PFSK-1 (cell line): ENCODE measurements around the gene ZIC5.

ENCODE experiments used
- FOXP2 ChIP-seq: optimal IDR thresholded peaks from 2 replicates; pipeline ENCODE3; 2011; ENCODE audit warnings: borderline replicate concordance, control low read depth, inconsistent platforms; ENCODE audit not compliant: insufficient read depth; ENCODE audit errors: extremely low read length, extremely low read depth
- POLR2AphosphoS5 ChIP-seq: IDR thresholded peaks from 2 replicates; pipeline ENCODE4 v1.6.1; 2012; ENCODE audit warnings: low read depth, mild to moderate bottlenecking, control low read depth, low read length, moderate library complexity
- SIN3A ChIP-seq: IDR thresholded peaks from 2 replicates; pipeline ENCODE4 v1.6.1; 2012; ENCODE audit warnings: mild to moderate bottlenecking, low read length, moderate library complexity, borderline replicate concordance; ENCODE audit not compliant: insufficient read depth
- TAF1 ChIP-seq: IDR thresholded peaks from 2 replicates; pipeline ENCODE4 v1.6.1; 2012; ENCODE audit warnings: low read length, control low read depth, borderline replicate concordance; ENCODE audit not compliant: insufficient read depth
- TF ChIP-seq, protein P1 (sequence below), 2 experiments: IDR thresholded peaks; 2 replicates each; pipeline versions ENCODE4 v1.6.1 to v1.8.0; 2011 to 2012; ENCODE audit warnings: low read depth in 2 of 2, low read length in 2 of 2, control low read depth in 1 of 2, inconsistent platforms in 1 of 2, mild to moderate bottlenecking in 1 of 2, moderate library complexity in 1 of 2; ENCODE audit not compliant: insufficient read depth in 1 of 2

ZIC5 gene

DNA sequence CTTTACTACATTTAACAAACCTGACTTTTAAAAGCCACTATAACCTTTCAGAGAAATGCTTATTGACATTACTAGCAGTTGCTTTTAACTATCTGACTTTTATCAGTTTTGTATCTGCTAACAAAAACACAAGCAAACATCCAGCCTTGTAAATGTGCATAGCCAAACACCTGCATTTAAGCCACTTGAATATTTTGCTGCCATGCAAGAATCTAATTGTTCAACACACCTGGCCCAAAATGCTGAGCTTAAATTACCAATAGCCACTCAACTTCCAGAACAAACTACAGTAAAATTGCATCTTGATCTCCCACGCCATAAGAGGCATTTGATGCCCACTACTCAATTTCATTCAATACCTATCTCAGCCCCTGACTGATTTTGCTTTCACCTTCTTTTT is 9.3 kb downstream of the ZIC5 start:
- TF ChIP-seq POLR2AphosphoS5 (no peak), TAF1 (no peak), SIN3A (no peak), FOXP2 (no peak)
- TF ChIP-seq, protein P1, sequence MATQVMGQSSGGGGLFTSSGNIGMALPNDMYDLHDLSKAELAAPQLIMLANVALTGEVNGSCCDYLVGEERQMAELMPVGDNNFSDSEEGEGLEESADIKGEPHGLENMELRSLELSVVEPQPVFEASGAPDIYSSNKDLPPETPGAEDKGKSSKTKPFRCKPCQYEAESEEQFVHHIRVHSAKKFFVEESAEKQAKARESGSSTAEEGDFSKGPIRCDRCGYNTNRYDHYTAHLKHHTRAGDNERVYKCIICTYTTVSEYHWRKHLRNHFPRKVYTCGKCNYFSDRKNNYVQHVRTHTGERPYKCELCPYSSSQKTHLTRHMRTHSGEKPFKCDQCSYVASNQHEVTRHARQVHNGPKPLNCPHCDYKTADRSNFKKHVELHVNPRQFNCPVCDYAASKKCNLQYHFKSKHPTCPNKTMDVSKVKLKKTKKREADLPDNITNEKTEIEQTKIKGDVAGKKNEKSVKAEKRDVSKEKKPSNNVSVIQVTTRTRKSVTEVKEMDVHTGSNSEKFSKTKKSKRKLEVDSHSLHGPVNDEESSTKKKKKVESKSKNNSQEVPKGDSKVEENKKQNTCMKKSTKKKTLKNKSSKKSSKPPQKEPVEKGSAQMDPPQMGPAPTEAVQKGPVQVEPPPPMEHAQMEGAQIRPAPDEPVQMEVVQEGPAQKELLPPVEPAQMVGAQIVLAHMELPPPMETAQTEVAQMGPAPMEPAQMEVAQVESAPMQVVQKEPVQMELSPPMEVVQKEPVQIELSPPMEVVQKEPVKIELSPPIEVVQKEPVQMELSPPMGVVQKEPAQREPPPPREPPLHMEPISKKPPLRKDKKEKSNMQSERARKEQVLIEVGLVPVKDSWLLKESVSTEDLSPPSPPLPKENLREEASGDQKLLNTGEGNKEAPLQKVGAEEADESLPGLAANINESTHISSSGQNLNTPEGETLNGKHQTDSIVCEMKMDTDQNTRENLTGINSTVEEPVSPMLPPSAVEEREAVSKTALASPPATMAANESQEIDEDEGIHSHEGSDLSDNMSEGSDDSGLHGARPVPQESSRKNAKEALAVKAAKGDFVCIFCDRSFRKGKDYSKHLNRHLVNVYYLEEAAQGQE (IDR thresholded peaks at IDR 0.05; ENCODE audit: insufficient read depth in 1 of 2, low read depth in 2 of 2, low read length in 2 of 2), result no peak

DNA sequence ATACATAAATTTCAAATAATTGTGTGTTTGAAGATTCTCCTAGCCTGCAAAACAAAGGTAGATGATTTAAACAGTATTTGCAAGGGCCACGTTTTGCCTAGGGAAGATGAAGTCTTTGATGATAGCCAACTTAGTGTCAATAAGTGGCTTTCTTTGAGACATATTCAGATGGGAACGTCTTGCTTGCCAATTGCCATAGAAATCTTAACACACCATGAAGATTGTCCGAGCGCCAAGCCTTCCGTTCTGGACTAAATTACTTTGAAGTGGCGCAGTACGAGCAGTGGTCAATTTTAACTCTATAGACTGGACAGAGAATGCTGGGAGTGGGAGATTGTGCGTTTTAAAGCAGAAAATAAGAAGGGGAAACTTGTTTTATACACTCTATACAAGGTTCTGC is 9.9 kb downstream of the ZIC5 start:
- TF ChIP-seq SIN3A (no peak), FOXP2 (no peak), TAF1 (no peak), POLR2AphosphoS5 (no peak)
- TF ChIP-seq, protein P1 (IDR thresholded peaks at IDR 0.05; ENCODE audit: insufficient read depth in 1 of 2, low read depth in 2 of 2, low read length in 2 of 2), result no peak

DNA sequence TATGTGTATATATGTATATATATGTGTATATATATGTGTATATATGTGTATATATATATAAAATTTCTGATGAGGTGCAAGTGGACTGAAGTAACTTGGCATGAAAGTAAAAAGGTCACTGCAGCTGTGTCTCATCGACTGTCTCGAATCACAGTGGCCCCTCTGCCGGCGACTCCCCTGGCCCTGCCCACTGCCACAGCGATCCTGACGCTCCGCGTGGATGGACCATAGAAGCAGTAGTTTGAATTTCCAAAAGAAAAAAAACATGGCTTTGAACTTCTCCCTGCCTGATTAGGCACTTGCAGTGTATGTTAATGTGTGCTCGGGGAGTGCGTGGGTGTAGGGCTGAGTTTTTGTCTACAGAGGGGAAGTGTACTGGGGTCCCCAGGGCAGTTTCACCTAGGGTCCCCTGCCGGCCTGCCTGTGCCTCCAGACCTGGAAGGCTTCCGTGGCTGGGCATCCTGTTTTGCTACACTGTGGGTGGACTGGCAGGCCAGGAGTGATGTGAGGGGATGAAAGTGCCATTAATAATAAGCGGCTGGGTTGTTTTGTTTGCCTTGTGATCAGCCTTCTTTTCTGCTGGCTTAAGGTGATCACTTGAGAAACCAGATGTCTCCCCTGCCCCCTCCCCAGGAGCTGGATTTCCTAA is 10.8 kb downstream of the ZIC5 start:
- TF ChIP-seq POLR2AphosphoS5 (no peak), SIN3A (no peak), TAF1 (no peak), FOXP2 (no peak)
- TF ChIP-seq, protein P1 (IDR thresholded peaks at IDR 0.05; ENCODE audit: insufficient read depth in 1 of 2, low read depth in 2 of 2, low read length in 2 of 2), result no peak

DNA sequence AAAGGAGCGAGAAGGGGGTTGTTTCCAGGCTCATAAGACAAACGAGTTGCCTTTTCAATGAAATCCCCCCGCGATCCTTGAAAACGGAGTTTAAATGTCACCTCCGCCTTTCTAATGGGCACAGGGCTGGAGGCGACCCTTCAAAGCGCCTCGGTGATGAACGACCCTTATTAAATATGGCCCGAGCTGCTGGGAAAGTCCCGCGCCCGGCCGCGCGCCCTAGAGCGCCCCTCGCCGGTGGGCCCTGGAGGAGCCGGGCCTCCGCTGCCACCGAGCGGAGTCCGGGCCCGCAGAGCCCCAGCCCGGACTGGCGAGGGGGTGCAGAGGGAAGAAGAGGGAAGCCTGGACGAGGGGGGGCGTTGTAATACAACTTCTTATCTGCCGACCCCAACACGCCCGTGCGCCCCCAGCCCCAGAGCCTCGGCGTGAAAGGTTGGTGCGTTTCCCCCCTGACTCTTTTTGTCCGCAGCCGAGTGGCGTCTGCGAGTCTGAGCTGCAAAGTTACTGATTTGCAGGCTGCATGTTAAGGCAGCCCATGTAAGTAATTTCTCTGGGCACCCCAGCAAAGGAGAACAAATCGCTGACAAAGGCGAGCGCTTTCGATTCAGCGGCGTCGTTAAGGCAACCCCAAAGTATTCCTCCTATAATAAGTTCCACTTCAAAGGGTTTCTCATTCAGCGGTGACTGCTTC is 11.9 kb downstream of the ZIC5 start:
- TF ChIP-seq TAF1, result no peak
- TF ChIP-seq, protein P1 (IDR thresholded peaks at IDR 0.05; ENCODE audit: insufficient read depth in 1 of 2, low read depth in 2 of 2, low read length in 2 of 2), result no peak
